Right ventricle myocardium inferior (tissue), 1 donor: ENCODE data around the gene ACAP2. TPM values are rescaled to one million over a fixed set of nuclear protein-coding genes. Genes with fewer than 3 reads are reported as not detected.
"Not testable (repeated sequence)": the region's sequence is repeated elsewhere in the genome, so short reads cannot be mapped to it uniquely, and the experiment has no call there.

Source experiments
- ATAC-seq: fragments of 200-7000 bp; cut with Tn5 transposase; one replicate; pipeline ENCODE4 v1.9.1; 2020; ENCODE audit warnings: mild to moderate bottlenecking, moderate library complexity
- DNase-seq: peaks from one replicate; pipeline ENCODE4 v3.0.0; 2021; ENCODE audit errors: missing footprints
- intact Hi-C: fragments of 100-400 bp; cut with DNase I; formaldehyde crosslinking; loops from one replicate; pipeline ENCODE4 v1.11.0; 2022
- total RNA-seq: library from RNA; stranded (reverse); fragmentation: NEBNext Ultra II Directional; extraction: Animal tissue kit (Norgen Biotek cat#: 25700); gene quantifications from one replicate; pipeline ENCODE4 v1.2.1, GENCODE V29; 2021
- donor health status: DM: no; HTN: yes; CAD: no; lungs with severe emphysema.

Gene ACAP2
- total RNA-seq, 1 donor from 2014 or later = 15.6 TPM

DNA sequence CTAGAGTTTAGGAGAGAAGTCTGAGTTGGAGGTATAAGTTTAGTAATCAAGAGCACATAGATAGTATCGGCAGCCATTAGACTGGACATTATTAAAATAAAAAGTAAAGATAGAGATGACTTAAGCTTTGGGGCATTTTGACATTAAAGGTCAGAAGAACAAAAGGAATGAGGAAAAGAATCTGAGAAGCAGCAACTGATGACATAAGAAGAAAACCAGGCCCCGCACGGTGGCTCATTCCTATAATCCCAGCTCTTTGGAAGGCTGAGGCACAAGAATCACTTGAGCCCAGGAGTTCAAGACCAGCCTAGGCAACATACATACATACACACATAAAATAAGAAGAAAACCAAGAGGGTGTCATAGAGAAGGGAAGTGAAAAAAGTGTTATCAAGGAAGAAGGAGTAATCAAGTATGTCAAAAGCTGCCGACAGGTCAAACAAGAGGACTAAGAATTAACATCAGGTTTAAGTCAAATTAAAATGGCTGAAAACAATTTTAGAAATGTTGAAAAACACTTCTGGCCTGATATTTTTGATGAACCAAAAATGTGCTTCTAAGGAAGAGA lies 38.9 kb downstream of the ACAP2 start:
- no peak for DNase-seq
- no peak for ATAC-seq
- intact Hi-C loops = no loop called here

DNA sequence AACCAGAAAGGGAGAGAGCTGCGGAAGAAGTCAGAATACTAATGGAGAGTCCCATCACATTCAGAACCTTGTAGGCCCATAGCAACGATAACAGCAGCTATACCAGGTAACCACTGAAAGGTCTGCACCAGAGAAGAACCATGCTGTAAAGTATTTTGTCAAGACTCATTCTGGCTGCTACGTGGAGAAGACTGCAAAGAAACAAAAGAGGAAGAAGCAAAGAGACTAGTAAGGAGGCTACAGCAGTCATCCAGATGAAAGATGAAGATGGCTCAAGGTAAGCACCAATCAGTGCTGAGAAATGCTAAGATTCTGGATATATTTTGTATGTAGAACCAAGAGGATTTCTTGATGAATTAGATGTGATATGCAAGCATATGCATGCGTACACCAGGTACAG lies 39.6 kb downstream of the ACAP2 start:
- no peak for ATAC-seq
- DNase-seq = no peak
- intact Hi-C loops = no loop called here

DNA sequence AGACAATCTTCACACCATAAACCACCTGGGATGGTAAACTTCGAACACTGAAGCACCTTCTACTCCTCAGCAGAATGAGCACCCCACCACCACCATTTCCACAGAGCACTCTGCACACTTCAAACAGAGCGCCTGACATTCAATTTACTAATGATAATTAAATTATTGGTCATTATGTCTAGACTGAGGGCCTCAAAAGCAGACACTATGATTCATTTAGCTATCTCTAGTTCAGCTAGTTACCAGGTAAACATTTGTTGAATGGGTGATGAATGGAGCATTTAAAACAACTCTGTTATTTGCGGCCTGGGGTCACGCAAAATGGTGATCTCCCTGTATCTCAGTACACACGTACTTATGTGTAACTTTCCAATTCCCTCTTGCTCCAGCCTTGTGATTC lies 40.9 kb downstream of the ACAP2 start:
- no peak for DNase-seq
- intact Hi-C loops = no loop called here
- ATAC-seq = no peak

DNA sequence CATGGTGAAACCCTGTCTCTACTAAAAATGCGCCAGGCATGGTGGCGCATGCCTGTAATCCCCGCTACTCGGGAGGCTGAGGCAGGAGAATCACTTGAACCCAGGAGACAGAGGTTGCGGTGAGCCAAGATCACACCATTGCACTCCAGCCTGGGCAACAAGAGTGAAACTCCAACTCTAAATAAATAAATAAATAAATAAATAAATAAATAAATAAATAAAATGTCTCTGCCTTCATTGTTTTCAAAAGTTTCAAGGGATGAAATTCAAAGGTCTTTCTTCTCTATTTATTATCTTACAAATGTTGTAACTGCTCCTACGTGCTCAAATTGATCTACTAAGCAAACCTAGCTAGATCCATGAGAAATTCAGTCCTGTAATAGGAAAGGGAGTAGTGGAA lies 44.4 kb downstream of the ACAP2 start:
- ATAC-seq, intact Hi-C loops, DNase-seq: not testable (repeated sequence)

DNA sequence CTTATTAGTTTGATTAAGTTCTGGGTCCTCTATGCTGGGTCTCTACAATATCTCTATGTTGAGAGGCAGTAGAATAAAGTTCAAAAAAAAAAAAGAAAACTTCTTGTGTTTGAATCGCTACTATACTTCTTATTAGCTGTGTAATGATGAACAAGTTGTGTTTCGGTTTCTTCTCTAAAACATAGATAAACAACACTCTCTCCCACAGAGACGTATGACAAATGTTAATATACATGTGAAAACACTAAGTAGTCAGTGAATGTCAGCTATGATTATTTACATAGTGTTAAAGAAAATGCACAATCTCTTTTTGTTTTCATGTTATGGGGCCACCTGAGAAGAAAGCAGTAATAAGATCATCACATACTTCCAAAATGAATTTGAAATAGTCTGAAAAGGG lies 45.3 kb downstream of the ACAP2 start:
- ATAC-seq (no peak), DNase-seq (no peak)
- intact Hi-C loops = no loop called here

DNA sequence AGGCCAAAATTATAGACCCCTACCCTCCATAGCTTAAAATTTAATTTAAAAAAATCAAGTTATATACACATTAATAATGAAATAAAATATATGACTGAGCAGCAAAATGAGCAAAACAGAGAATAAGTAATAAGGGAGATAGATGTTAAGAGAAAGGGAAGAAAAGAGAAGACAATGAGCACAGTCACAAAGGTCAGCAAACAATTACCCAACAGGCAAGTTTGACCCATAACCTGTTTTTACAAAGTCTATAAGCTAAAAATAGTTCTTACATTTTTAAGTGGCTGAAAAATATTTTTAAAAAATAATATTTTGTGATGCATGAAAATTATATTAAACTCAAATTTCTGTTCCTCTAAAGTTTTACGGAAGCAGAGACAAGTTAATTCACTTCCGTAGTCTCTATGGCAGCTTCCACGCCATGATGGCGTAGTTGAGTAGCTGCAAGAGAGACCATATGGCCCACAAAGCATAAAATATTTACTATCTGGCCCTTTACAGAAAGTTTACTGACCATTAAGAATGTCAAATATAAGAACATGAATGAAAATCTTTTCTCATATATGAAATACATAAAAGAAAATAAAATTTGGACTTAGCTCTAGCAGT lies 47.5 kb downstream of the ACAP2 start:
- intact Hi-C loops = no loop called here
- no peak for DNase-seq
- ATAC-seq = no peak

DNA sequence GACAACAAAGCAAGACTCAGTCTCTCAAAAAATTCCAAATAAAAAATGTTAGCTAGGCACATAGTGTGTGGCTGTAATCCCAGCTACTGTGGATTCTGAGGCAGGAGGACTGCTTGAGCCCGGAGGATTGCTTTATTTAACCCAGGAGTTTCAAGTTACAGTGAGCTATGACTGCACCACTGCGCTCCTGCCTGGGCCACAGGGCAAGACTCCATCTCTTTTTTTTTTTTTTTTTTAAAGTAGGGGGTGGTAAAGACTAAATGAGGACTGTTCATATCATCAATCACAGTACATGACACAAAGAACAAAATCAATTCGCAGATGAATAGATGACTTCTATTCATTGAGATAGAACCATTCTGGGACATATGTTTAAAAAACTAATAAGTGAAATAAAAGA lies 48.1 kb downstream of the ACAP2 start:
- ATAC-seq (no peak), DNase-seq (no peak)
- intact Hi-C loops = no loop called here

DNA sequence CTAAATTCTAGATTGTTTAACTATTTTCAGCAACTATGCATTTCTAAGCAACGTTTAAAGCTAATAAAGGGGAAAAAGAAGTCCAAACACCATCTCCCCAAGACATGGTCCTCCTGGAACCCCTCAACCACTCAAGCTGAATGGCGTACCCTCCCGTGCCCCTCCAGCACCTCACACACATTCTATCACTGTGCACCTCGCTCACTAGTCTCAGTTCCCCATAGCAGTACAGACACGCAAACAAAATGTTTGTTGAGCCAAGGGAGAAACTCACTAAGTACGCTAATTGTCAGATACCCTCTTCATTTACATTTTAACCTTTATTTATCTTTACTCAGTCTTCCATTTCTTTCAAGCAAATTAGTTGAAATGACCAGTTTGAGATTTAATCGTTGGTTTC lies 48.8 kb downstream of the ACAP2 start:
- intact Hi-C loops = no loop called here
- DNase-seq = no peak
- ATAC-seq = no peak

DNA sequence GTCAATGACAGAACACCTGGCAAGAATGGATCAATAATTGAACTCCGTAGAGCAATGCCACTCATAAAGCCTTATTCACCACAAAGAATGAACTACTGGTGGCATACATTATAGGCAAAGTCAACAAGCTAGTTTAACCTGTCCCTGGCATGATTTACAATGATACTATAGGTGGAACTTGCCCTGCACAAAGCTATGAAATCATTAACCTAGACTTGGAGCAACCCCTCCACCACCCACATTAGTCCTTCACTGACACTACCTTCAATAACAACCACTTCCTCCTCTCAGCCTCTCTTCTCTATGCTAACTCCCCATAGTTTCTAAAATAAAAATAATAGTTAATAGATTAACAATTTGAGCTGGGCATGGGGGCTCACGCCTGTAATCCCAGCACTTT lies 54.4 kb downstream of the ACAP2 start:
- no peak for ATAC-seq
- intact Hi-C loops = no loop called here
- DNase-seq = no peak

DNA sequence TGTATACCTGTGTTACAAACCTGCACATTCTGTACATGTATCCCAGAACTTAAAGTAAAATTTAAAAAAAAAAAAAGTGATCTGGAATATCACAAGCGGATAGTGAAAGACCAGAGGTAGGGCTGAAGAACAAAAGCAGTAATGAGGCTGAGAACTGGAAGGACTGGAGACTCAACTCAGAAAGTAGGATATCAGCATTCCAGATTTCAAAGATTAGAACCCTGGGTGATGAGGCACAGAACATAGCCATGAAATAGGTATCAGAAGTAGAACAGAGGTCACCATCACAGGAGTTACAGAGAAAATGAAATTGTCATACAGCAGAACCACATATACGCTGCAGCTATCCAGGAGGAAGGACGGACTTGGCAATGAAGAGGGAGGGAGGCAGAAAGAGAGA lies 56.1 kb downstream of the ACAP2 start:
- ATAC-seq = no peak
- intact Hi-C loops = no loop called here
- no peak for DNase-seq

DNA sequence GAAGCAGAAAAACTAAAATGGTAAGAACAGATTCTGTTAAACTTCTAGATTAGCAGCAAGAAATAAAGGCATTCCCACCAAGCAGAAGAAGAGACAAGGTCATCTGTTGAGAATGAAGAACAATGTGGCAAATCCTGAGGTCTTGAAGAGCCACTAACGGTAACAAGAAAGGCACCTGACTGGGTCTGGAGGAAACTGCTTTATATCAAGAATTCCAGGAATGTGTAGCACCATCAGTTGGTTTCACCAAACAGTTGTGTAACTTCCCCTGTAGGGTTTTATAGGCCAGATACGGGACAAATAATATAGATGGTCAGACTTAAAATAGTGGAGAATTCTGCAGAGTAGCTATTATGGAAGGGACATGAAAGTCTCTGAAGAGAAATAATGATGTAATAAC lies 57.3 kb downstream of the ACAP2 start:
- ATAC-seq (no peak), DNase-seq (no peak)
- intact Hi-C loops = no loop called here

DNA sequence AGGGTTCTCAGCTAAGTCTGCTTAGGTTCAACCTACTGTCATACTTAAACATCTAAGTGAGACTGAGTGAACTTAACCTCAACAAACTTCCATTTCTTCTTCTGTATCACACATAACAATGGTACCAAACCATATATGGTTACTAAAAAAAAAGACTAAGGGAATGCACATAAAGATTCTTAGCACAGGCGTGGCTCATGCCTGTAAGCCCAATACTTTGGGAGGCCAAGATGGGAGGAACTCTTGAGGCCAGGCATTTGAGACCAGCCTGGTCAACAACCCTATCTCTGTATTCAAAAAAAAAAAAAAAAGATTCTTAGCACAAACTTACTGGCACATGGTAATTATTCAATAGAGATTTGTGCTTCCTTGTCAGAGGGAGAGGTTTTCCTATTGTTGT lies 57.9 kb downstream of the ACAP2 start:
- ATAC-seq (no peak), DNase-seq (no peak)
- intact Hi-C loops = no loop called here

DNA sequence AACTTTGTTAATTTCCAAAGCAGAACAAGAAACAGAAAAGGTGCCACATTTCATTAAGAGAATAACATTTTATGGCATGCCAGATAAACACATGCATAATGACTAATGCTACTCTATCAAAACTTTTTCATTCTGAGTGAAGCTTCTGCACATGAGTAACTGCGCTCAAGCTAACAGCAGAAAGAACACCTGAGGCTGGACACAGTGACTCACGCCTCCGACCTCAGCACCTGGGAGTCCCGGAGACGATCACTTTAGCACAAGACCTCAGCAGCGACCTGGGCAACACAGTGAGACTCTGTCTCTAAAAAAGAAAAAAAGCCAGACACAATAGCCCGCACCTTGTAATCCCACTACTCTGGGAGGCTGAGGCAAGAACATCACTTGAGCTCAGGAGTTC lies 70.6 kb downstream of the ACAP2 start:
- intact Hi-C loops = no loop called here
- no peak for ATAC-seq
- DNase-seq = no peak

DNA sequence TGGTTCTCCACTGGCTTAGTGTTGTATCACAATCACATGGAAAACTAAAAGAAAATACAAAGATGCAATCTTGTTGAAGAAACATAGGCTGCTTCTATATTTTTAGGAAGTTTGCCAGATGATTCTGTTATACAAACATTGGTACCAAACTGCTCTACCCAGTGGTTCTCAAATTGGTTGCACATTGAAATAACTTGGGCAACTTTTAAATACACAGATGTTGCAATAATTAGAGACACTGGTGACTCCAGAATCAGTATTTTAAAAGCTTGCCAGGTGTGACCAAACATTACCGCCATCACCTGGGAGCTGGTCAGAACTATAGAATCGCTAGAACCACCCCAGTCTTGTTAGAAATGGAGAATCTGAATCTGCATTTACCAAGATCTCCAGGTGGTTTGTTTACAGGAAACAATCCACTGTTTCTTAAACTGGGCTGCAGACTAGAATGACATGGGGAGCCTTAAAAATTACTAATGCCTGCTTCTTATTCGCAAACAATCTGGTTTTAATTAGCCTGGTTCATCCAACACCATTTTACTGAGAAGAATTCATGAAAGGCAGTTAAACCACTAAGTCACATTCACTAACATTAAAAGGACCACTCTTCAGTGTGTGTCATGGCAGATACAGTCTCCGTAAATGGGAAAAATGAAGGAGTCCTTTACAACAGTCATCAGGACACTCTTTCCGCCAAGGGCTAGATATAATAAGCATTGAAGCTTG lies 76.5 kb downstream of the ACAP2 start:
- DNase-seq (no peak), ATAC-seq (no peak)
- intact Hi-C loops = no loop called here

DNA sequence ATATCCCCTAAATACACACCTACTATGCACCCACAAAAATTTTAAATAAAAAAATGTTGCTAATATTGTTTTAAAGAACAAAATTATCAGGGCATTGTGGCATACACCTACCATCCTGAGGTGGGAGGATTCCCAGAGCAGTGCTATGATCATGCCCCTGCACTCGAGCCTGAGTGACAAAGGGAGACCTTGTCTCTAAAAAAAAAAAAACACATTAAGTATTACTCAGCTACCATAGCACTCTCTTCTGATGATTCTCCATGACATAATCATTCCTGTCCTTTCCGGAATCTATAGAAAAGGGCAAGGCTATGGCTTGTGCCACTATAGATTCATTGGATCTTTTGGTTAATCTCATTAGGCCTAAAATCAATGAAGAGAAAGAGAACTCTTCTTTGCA lies 77.4 kb downstream of the ACAP2 start:
- DNase-seq (no peak), ATAC-seq (no peak)
- intact Hi-C loops = no loop called here

DNA sequence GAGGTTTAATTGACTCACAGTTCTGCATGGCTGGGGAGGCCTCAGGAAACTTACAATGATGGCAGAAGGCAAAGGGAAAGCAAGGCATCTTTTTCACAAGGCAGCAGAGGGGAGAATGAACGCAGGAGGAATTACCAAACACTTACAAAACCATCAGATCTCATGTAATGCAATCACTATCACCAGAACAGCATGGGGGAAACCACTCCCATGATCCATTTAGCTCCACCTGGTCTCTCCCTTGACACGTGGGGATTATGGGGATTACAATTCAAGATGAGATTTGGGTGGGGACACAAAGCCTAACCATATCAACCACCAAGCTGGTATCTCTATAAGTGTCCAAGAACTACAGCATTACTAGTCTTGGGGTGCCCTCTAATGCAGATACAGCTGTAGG lies 85.0 kb downstream of the ACAP2 start:
- DNase-seq, ATAC-seq: not testable (repeated sequence)
- intact Hi-C loops = loop anchor here (5.0 kb wide), 1 partner anchor 85 kb away; the partner anchor contains the start of gene ACAP2

DNA sequence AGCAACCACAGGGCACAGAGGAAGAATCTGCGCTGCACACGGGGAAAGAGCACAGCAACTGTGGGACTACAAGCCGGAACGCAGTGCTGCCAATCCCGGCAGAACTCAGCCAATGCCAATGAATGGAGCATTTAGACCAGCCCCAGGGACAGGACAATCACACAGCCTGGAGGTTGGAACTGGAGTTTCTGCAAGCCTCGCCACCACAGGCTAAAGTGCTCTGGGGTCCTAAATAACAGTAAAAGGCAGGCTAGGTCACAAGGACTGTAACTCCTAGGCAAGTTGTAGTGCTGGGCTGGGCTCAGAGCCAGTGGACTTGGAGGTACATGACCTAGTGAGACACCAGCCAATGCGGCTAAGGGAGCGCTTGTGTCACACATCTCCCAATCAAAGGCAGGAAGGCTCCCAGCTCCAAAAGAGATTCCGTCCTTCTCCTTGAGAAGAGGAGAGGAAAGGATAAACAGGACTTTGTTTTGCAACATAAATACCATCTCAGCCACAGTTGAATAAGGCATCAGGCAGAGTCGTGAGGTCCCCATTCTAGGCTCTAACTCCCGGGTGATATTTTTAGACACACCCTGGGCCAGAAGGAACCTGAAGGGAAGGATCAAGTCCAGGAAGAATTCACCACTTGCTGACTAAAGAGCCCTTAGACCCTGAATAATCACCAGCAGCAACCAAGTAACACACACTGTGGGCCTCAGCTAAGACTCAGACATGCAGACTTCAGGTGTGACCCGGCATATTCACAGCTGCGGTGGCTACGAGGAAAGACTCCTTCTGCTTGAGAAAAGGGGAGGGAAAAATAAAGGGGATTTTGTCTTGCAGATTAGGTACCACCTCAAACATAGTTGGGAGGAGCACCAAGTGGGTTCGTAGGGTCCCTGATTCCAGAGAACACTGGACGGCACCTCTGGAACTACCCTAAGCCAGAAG lies 86.4 kb downstream of the ACAP2 start:
- intact Hi-C loops = loop anchor here (5.0 kb wide), 1 partner anchor 86 kb away; the partner anchor contains the start of gene ACAP2
- ATAC-seq (peak; percentile 85), DNase-seq (peak; percentile 78)

DNA sequence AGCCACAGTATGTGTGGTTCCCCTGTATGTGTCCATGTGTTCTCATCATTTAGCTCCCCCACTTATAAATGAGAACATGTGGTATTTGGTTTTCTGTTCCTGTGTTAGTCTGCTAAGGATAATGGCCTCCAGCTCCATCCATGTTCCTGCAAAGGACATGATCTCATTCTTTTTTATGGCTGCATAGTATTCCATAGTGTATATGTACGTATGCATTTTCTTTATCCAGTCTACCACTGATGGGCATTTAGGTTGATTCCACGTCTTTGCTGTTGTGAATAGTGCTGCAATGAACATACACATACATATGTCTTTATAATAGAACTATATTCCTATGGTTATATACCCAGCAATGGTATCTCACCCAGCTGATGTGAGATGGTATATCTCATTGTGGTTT lies 88.8 kb downstream of the ACAP2 start:
- intact Hi-C loops, DNase-seq, ATAC-seq: not testable (repeated sequence)

DNA sequence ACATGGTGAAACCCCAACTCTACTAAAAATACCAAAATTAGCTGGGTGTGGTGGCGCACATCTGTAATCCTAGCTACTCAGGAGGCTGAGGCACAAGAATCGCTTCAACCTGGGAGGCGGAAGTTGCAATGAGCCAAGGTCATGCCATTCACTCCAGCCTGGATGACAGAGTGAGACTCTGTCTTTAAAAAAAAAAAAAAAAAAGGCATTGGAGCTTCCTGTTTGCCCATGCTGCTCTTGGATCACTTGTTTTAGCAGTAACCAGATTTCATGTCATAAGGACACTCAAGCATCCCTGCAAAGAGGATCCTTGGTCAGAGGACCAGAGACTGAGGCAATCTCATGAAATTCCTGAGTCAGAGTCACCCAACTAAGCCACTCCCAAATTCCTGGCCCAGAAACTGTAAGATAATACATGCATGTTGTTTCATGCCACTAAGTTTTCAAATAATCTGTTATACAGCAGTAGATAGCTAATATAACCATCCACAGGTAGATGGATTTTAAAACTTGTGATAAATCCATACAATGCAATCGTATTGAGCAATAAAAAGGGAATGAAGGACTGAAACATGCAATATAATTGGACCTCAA lies 89.8 kb downstream of the ACAP2 start:
- ATAC-seq (no peak), DNase-seq (no peak)
- intact Hi-C loops = no loop called here
